Left ventricle myocardium inferior (tissue), 1 donor: ENCODE measurements around the gene CCDC146. TPM values are rescaled to one million over a fixed set of nuclear protein-coding genes. Genes with fewer than 3 reads are reported as not detected.
"Not testable (repeated sequence)": the region's sequence is repeated elsewhere in the genome, so short reads cannot be mapped to it uniquely, and the experiment has no call there.

Experiments used
- DNase-seq: peaks from one replicate; pipeline ENCODE4 v3.0.0-alpha.2; 2020
- H3K27ac ChIP-seq: fragments of 200-600 bp; replicated peaks from 2 replicates; pipeline ENCODE4 v1.8.0; 2021
- H3K27me3 ChIP-seq: fragments of 200-600 bp; 2 replicates; pipeline ENCODE4 v1.8.0; 2021; ENCODE audit warnings: low read depth
- H3K36me3 ChIP-seq: fragments of 200-600 bp; 2 replicates; pipeline ENCODE4 v1.8.0; 2021
- H3K4me1 ChIP-seq: fragments of 200-600 bp; 2 replicates; pipeline ENCODE4 v1.8.0; 2021
- H3K4me3 ChIP-seq: fragments of 200-600 bp; 2 replicates; pipeline ENCODE4 v1.8.0; 2021; ENCODE audit warnings: mild to moderate bottlenecking, moderate library complexity
- H3K9me3 ChIP-seq: fragments of 200-600 bp; replicated peaks from 2 replicates; pipeline ENCODE4 v1.8.0; 2021
- CTCF ChIP-seq: fragments of 200-600 bp; IDR thresholded peaks from 2 replicates; pipeline ENCODE4 v1.8.0; 2021; ENCODE audit warnings: antibody characterized with exemption, mild to moderate bottlenecking, borderline replicate concordance
- intact Hi-C: fragments of 100-400 bp; cut with micrococcal nuclease; formaldehyde crosslinking; loops from one replicate; pipeline ENCODE4 v1.11.0; 2022
- total RNA-seq: library from RNA; stranded (reverse); fragmentation: NEBNext Ultra II Directional; extraction: Animal tissue kit (Norgen Biotek cat#: 25700); gene quantifications from one replicate; pipeline ENCODE4 v1.2.1, GENCODE V29; 2021
- donor health status: DM: no; HTN: yes; CAD: no; lungs with severe emphysema.

The CCDC146 gene
- total RNA-seq, 1 donor from 2014 or later: 4.7 TPM

- H3K9me3 ChIP-seq, H3K27me3 ChIP-seq, intact Hi-C loops, H3K4me3 ChIP-seq, DNase-seq, H3K36me3 ChIP-seq, H3K4me1 ChIP-seq, H3K27ac ChIP-seq: not testable (repeated sequence)
Observed at GRCh38 chr7:77155601-77156377, 33.4 kb downstream of the CCDC146 start.

DNA sequence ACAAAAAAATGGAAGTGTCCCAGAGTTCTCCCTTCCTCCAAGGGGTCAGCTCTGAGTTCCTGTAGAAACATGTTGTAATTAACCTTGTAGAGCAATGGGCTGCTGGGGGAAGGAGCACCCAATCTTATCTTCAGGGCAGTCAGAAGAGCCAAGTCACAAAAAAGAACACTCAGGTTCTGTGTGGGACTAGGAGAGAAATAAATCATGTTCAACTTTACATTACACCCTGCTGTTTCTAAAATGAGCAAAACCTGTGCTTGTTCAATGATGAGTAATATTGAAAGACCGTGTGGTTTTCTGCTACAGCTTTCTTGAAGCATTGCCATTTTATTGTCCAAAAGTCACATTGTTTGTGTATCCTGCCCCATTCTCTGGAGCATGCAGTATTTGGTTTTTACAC, 34.6 kb downstream of the CCDC146 start:
- DNase-seq, H3K36me3 ChIP-seq, H3K4me3 ChIP-seq, intact Hi-C loops, H3K27ac ChIP-seq, H3K4me1 ChIP-seq, H3K27me3 ChIP-seq, H3K9me3 ChIP-seq: not testable (repeated sequence)

DNA sequence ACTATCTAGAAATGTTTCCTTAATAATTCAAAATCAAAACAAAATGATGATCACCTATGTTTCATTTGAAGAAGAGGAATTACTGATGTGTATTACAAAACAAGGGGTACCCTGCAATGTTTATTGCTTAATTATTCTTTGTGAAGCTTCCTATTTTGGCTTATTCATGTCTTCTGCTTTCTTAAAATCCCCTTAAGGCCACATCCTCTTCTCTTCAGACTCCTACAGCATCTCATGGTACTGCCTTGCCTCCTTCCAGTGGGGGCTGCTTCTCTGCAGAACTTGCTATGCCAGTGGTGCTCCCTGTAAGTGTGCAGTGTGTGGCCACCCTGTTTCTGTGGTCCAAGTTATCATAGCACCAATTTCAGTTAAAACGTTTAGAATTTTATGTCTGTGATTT, 35.0 kb downstream of the CCDC146 start:
- TF ChIP-seq CTCF: no peak
- no peak for DNase-seq
- peaks cover 3% of the 10 kb centered on the region for H3K9me3 ChIP-seq
- H3K36me3 ChIP-seq: no peaks in the 10 kb centered on the region
- no peak overlapping the region for H3K27ac ChIP-seq
- peaks cover 5% of the 10 kb centered on the region for H3K4me1 ChIP-seq
- no peaks in the 10 kb centered on the region for H3K27me3 ChIP-seq
- intact Hi-C loops: no loop called here
- no peak overlapping the region for H3K4me3 ChIP-seq

DNA sequence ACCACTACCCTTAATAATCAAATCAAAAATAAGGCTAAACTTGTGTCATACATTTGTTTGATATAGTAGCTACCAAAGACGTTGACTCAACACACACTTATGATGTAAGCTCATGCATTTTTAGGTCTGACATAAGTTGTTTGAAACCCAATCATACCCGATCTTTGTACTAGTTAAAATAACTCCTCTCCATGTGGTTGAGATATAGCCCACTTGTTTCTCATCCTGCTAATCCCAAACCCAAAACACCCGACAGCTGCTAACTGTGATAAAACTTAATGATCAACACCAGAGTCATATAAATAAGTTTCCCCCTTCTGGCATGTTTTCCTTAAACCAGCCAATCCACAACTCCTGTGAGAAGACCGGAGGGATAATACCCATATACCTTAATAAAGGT, 48.7 kb downstream of the CCDC146 start:
- DNase-seq, intact Hi-C loops, H3K27ac ChIP-seq: not testable (repeated sequence)

GRCh38 chr7:77172437-77173172, 50.2 kb downstream of the CCDC146 start:
- DNase-seq, intact Hi-C loops, H3K4me1 ChIP-seq, H3K4me3 ChIP-seq, H3K27me3 ChIP-seq, H3K27ac ChIP-seq, H3K36me3 ChIP-seq, H3K9me3 ChIP-seq: not testable (repeated sequence)

More for the DNA sequence above, 48.7 kb downstream of the CCDC146 start:
- not testable (repeated sequence) for H3K4me1 ChIP-seq, H3K9me3 ChIP-seq, H3K27me3 ChIP-seq, H3K36me3 ChIP-seq, H3K4me3 ChIP-seq

DNA sequence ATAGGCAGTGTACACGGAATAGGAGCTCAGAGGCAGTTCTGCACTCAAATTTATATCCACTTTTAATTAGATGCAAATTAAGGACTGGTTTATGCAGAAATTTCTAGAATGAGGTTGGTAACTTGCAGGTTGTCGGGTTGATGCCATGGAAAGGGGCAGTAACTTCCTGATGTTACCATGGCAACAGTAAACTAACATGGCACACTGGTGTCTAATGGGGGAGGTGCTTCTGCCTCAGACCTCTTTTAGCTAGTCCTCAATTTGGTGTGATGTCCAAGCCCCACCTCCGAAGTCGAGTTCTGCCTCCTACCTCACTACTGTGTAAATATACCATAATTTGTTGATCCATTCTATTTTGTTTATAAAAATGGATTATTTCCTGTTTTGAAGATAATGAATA, 52.0 kb downstream of the CCDC146 start:
- not testable (repeated sequence) for H3K27ac ChIP-seq

DNA sequence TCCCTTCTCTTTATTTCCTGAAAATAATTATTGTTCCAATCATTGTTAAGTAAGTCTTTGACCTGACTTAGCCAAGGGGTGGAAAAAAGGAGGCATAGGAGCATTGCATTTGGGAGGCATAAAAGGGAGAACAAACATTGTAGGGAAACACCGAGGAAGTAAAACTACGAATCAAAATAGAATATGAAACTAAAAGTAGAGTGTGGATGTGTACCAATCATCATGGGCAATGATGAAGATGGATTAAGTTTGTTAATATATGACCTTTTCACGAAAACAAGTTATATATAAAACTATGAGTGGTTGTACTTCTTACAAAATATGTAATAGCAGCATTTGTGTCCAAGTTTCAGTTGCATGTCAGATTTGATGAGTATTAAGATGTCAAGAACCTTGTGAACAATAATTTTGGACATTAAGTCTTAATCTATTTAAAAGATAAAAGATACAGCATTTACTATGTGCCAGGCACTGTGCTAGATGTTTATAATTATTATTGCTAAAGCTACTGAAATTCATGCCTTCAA, 52.9 kb downstream of the CCDC146 start:
- H3K4me3 ChIP-seq, H3K27ac ChIP-seq, H3K4me1 ChIP-seq, H3K9me3 ChIP-seq, DNase-seq, H3K27me3 ChIP-seq, intact Hi-C loops, H3K36me3 ChIP-seq: not testable (repeated sequence)

More for the DNA sequence above, 52.0 kb downstream of the CCDC146 start:
- intact Hi-C loops, H3K9me3 ChIP-seq, DNase-seq, H3K27me3 ChIP-seq, H3K36me3 ChIP-seq, H3K4me3 ChIP-seq, H3K4me1 ChIP-seq: not testable (repeated sequence)

DNA sequence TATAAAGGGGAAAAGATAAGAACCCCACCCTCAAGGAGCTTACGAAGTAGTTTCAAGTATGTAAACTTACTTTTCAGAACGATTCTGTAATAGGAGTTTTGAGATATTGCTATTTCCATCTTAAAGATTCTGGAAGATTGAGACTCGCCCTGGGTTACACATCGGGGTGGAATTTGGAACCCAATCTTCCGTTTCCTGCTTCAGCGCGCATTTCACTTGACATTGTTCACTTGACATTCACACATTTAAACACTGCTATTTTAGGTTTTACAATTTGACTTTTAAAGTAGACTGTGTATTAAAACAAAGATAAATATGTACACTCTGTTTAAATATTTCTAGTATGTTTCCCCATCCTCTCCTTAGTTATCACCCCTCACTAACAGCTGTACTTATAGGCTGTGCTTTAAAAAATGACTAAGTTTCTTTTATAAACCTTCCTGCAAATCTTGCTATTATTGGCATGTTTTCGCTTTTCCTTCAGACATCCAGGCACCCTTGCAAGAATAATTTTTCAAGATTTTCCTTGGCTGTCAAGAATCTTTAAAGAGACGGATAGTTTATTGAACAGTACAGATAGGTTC, 55.0 kb downstream of the CCDC146 start:
- DNase-seq, H3K36me3 ChIP-seq, H3K4me3 ChIP-seq, H3K27ac ChIP-seq, H3K9me3 ChIP-seq, H3K27me3 ChIP-seq, intact Hi-C loops, H3K4me1 ChIP-seq: not testable (repeated sequence)

DNA sequence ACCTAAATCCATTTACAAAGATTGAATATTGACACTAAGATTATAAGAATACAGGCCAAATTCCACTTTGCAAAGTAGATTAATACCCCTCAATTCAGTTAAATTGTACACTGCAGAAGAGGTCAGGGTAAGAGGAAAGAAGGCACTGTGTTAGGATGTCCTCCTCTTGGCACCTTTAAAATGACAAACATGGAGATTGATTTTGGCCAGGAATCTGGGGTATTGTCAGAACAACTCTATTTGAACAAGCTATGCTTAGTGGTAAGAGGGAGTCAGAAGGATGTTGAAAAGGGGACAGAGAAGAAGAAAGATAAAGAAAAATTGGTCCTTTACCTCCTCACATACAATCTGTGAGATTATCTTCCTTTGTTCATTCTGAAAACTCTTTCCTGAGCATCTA, 55.6 kb downstream of the CCDC146 start:
- H3K4me3 ChIP-seq, H3K27ac ChIP-seq, DNase-seq, H3K36me3 ChIP-seq, H3K9me3 ChIP-seq, H3K27me3 ChIP-seq, intact Hi-C loops, H3K4me1 ChIP-seq: not testable (repeated sequence)
